ENCODE measurements around the gene BAZ2B.

DNA sequence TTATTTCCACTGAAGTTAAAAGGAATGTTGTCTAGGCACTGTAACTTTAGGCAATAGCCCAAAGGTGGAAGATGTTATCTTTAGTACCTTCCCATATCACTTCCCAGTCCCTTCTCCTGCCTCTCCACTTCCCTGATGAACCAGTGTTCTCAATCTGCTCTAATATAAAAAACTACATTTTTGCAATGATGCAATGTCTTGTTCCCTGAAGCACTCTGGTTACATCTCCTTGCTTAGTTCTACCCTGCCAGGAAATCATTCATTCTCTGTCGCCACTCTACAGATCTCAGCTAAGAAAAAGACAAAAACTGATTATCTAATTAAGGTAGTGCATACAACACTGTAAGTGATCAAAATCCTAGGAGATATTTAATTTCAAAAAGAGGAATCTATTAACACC is 71.3 kb downstream of the BAZ2B start:
- TF ChIP-seq FOXK2 (IDR thresholded peaks at IDR 0.05) (no peak), ZNF384 (IDR thresholded peaks at IDR 0.05) (no peak), L3MBTL2 (conservative IDR thresholded peaks at IDR 0.05) (no peak), NFRKB (IDR thresholded peaks at IDR 0.05) (no peak), SUZ12 (IDR thresholded peaks at IDR 0.05) (no peak), BHLHE40 (IDR thresholded peaks at IDR 0.05; ENCODE audit: borderline replicate concordance) (no peak), FOXM1 (IDR thresholded peaks at IDR 0.05; ENCODE audit: borderline replicate concordance) (no peak)
- TF ChIP-seq, protein P1, sequence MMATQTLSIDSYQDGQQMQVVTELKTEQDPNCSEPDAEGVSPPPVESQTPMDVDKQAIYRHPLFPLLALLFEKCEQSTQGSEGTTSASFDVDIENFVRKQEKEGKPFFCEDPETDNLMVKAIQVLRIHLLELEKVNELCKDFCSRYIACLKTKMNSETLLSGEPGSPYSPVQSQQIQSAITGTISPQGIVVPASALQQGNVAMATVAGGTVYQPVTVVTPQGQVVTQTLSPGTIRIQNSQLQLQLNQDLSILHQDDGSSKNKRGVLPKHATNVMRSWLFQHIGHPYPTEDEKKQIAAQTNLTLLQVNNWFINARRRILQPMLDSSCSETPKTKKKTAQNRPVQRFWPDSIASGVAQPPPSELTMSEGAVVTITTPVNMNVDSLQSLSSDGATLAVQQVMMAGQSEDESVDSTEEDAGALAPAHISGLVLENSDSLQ (IDR thresholded peaks at IDR 0.05): no peak
